ENCODE results near the gene ANTXR1. TPM values are rescaled to one million over a fixed set of nuclear protein-coding genes. Genes with fewer than 3 reads are reported as not detected.

Gene ANTXR1
- total RNA-seq, 1 experiment from 2014 or later = 33.1 TPM

DNA sequence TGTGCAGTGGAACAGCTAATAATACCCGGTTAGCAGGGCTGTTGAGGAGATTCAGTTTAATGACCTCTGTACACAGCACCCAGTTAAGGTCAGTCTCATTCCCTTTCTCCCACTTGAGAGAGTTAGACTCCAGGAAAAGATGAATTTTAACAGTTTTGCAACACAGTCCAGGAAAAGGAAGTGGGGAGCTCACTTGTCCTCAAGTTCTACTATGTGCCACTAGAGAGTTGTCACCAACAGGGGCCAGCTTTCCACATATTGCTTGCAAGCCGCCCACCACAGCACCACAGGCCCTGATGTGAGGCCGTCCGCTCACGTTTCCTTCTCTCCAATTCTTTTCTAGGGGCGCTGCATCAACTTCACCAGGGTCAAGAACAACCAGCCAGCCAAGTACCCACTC, 231.9 kb downstream of the ANTXR1 start:
- no peak for DNase-seq (ENCODE audit: unreplicated experiment)
- peak overlapping the region; percentile 39 for H3K27ac Mint-ChIP-seq (ENCODE audit: low read depth, unreplicated experiment)
- H3K36me3 Mint-ChIP-seq (ENCODE audit: insufficient read depth, unreplicated experiment) = peaks cover 18% of the 10 kb centered on the region
- TF ChIP-seq, protein P1, sequence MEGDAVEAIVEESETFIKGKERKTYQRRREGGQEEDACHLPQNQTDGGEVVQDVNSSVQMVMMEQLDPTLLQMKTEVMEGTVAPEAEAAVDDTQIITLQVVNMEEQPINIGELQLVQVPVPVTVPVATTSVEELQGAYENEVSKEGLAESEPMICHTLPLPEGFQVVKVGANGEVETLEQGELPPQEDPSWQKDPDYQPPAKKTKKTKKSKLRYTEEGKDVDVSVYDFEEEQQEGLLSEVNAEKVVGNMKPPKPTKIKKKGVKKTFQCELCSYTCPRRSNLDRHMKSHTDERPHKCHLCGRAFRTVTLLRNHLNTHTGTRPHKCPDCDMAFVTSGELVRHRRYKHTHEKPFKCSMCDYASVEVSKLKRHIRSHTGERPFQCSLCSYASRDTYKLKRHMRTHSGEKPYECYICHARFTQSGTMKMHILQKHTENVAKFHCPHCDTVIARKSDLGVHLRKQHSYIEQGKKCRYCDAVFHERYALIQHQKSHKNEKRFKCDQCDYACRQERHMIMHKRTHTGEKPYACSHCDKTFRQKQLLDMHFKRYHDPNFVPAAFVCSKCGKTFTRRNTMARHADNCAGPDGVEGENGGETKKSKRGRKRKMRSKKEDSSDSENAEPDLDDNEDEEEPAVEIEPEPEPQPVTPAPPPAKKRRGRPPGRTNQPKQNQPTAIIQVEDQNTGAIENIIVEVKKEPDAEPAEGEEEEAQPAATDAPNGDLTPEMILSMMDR (IDR thresholded peaks at IDR 0.05; ENCODE audit: unreplicated experiment) = no peak
- intact Hi-C loops (cut with micrococcal nuclease) = no loop called here
- BruUV-seq (replicated peaks) = no TSS peak
- no peaks in the 10 kb centered on the region for H3K9me3 Mint-ChIP-seq (ENCODE audit: unreplicated experiment)
- no peak overlapping the region for H3K4me3 Mint-ChIP-seq (ENCODE audit: unreplicated experiment)
- H3K27me3 Mint-ChIP-seq (ENCODE audit: insufficient read depth, unreplicated experiment) = no peaks in the 10 kb centered on the region
- H3K4me1 Mint-ChIP-seq (ENCODE audit: insufficient read depth, unreplicated experiment) = no peaks in the 10 kb centered on the region
- ChIA-PET CTCF (no interaction called here), POLR2A (no interaction called here)

GRCh38 chr2:69247583-69247982, 234.6 kb downstream of the ANTXR1 start:
- Mint-ChIP-seq H3K4me1 (ENCODE audit: insufficient read depth, unreplicated experiment) (no peaks in the 10 kb centered on the region), H3K4me3 (ENCODE audit: unreplicated experiment) (no peak overlapping the region), H3K36me3 (ENCODE audit: insufficient read depth, unreplicated experiment) (peaks cover 18% of the 10 kb centered on the region), H3K9me3 (ENCODE audit: unreplicated experiment) (no peaks in the 10 kb centered on the region), H3K27me3 (ENCODE audit: insufficient read depth, unreplicated experiment) (no peaks in the 10 kb centered on the region), H3K27ac (ENCODE audit: low read depth, unreplicated experiment) (no peak overlapping the region)
- no peak for DNase-seq (ENCODE audit: unreplicated experiment)
- no TSS peak for BruUV-seq (replicated peaks)
- CTCF ChIA-PET = no interaction called here
- TF ChIP-seq, protein P1 (IDR thresholded peaks at IDR 0.05; ENCODE audit: unreplicated experiment) = no peak
- POLR2A ChIA-PET = no interaction called here
- intact Hi-C loops (cut with micrococcal nuclease) = no loop called here

GRCh38 chr2:69248232-69248631, 235.3 kb downstream of the ANTXR1 start:
- ChIA-PET POLR2A (no interaction called here), CTCF (no interaction called here)
- Mint-ChIP-seq H3K4me1 (ENCODE audit: insufficient read depth, unreplicated experiment) (peaks cover 4% of the 10 kb centered on the region), H3K9me3 (ENCODE audit: unreplicated experiment) (no peaks in the 10 kb centered on the region), H3K4me3 (ENCODE audit: unreplicated experiment) (no peak overlapping the region), H3K27ac (ENCODE audit: low read depth, unreplicated experiment) (no peak overlapping the region), H3K36me3 (ENCODE audit: insufficient read depth, unreplicated experiment) (peaks cover 18% of the 10 kb centered on the region), H3K27me3 (ENCODE audit: insufficient read depth, unreplicated experiment) (no peaks in the 10 kb centered on the region)
- TSS peak; percentile 31 for BruUV-seq (replicated peaks)
- TF ChIP-seq, protein P1 (IDR thresholded peaks at IDR 0.05; ENCODE audit: unreplicated experiment) = no peak
- DNase-seq (ENCODE audit: unreplicated experiment) = no peak
- intact Hi-C loops (cut with micrococcal nuclease) = no loop called here

- DNase-seq (ENCODE audit: unreplicated experiment) = no peak
- H3K4me3 Mint-ChIP-seq (ENCODE audit: unreplicated experiment) = no peak overlapping the region
- POLR2A ChIA-PET = no interaction called here
- TF ChIP-seq, protein P1 (IDR thresholded peaks at IDR 0.05; ENCODE audit: unreplicated experiment) = no peak
- H3K9me3 Mint-ChIP-seq (ENCODE audit: unreplicated experiment) = no peaks in the 10 kb centered on the region
- no TSS peak for BruUV-seq (replicated peaks)
- H3K36me3 Mint-ChIP-seq (ENCODE audit: insufficient read depth, unreplicated experiment) = peaks cover 18% of the 10 kb centered on the region
- CTCF ChIA-PET = no interaction called here
- peaks cover 16% of the 10 kb centered on the region for H3K4me1 Mint-ChIP-seq (ENCODE audit: insufficient read depth, unreplicated experiment)
- H3K27me3 Mint-ChIP-seq (ENCODE audit: insufficient read depth, unreplicated experiment) = no peaks in the 10 kb centered on the region
- intact Hi-C loops (cut with micrococcal nuclease) = no loop called here
- H3K27ac Mint-ChIP-seq (ENCODE audit: low read depth, unreplicated experiment) = no peak overlapping the region
These were observed 238.0 kb downstream of the ANTXR1 start for GRCh38 chr2:69250981-69251380.
